Bronchial epithelial cell (primary cell): Measurements from ENCODE around the gene GLMP. TPM values are rescaled to one million over a fixed set of nuclear protein-coding genes. Genes with fewer than 3 reads are reported as not detected.
A peak's percentile ranks its signal among the peaks of the same experiment; 100 is the strongest.

Experiments
- DNase-seq: peaks from one replicate; pipeline ENCODE4 v3.0.0-alpha.2; 2010; ENCODE audit warnings: low read depth
- FAIRE-seq: peaks from 2 replicates; lab custom pipeline; 2011; peaks lifted over from hg19 to GRCh38; lab: Jason Lieb, UNC
- H3K27me3 ChIP-seq: 2 replicates; pipeline ENCODE4 v1.5.1; 2011; ENCODE audit warnings: low read length; ENCODE audit not compliant: control insufficient read depth, insufficient read depth
- H3K36me3 ChIP-seq: 2 replicates; pipeline ENCODE4 v1.5.1; 2011; ENCODE audit warnings: low read length; ENCODE audit not compliant: control insufficient read depth, insufficient read depth
- H3K4me3 ChIP-seq: 2 replicates; pipeline ENCODE4 v1.5.1; 2011; ENCODE audit warnings: mild to moderate bottlenecking, low read depth, low read length, control low read depth
- total RNA-seq: library from RNA; depleted of rRNA; stranded (reverse); fragments of >200 nt; gene quantifications from 2 replicates; pipeline ENCODE4 v1.2.1, GENCODE V29; 2014
- TF ChIP-seq, protein P1 (sequence below): IDR thresholded peaks from 2 replicates; pipeline ENCODE4 v1.5.1; 2011; ENCODE audit warnings: mild to moderate bottlenecking, moderate library complexity, low read length, control low read depth, inconsistent platforms; ENCODE audit not compliant: insufficient read depth, severe bottlenecking

The GLMP gene
- total RNA-seq, 1 donor from 2014 or later: 34.2 TPM

GRCh38 chr1:156293098-156293434 is 2.4 kb downstream of the GLMP start:
- DNase-seq (no peak), FAIRE-seq (no peak)
- peaks cover 11% of the 10 kb centered on the region for H3K36me3 ChIP-seq
- no peak overlapping the region for H3K4me3 ChIP-seq
- TF ChIP-seq, protein P1, sequence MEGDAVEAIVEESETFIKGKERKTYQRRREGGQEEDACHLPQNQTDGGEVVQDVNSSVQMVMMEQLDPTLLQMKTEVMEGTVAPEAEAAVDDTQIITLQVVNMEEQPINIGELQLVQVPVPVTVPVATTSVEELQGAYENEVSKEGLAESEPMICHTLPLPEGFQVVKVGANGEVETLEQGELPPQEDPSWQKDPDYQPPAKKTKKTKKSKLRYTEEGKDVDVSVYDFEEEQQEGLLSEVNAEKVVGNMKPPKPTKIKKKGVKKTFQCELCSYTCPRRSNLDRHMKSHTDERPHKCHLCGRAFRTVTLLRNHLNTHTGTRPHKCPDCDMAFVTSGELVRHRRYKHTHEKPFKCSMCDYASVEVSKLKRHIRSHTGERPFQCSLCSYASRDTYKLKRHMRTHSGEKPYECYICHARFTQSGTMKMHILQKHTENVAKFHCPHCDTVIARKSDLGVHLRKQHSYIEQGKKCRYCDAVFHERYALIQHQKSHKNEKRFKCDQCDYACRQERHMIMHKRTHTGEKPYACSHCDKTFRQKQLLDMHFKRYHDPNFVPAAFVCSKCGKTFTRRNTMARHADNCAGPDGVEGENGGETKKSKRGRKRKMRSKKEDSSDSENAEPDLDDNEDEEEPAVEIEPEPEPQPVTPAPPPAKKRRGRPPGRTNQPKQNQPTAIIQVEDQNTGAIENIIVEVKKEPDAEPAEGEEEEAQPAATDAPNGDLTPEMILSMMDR: no peak
- H3K27me3 ChIP-seq: no peaks in the 10 kb centered on the region

DNA sequence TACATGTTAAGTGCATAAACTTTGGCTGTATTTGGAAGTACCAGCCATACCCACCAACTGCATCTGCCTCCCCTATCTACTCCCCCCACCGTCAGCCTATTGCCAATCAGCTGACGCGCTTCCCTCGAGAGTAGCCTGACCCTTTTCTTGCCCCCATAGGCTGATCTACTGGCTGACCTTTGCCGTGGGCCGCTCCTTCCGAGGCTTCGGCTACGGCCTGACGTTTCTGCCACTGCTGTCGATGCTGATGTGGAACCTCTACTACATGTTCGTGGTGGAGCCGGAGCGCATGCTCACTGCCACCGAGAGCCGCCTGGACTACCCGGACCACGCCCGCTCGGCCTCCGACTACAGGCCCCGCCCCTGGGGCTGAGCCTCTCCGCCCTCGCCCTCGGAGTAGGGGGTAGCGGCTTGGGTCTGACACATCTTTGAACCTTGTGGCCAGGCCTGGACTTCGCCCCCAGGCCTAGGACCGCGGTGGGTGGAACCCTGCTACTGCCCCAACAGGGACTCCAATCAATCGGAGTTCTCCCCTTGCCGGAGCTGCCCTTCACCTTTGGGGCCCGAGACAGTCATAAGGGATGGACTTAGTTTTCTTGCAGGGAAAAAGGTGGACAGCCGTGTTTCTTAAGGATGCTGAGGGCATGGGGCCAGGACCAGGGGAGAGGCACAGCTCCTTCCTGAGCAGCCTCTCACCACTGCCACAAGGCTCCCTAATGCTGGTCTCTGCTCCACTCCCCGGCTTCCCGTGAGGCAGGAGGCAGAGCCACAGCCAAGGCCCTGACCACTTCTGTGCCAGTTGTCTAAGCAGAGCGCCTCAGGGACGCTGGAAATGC is 4.0 kb downstream of the GLMP start:
- FAIRE-seq (no peak), DNase-seq (peak; percentile 63)
- Histone ChIP-seq H3K27me3 (no peaks in the 10 kb centered on the region), H3K36me3 (peaks cover 12% of the 10 kb centered on the region), H3K4me3 (no peak overlapping the region)
- TF ChIP-seq, protein P1: no peak

DNA sequence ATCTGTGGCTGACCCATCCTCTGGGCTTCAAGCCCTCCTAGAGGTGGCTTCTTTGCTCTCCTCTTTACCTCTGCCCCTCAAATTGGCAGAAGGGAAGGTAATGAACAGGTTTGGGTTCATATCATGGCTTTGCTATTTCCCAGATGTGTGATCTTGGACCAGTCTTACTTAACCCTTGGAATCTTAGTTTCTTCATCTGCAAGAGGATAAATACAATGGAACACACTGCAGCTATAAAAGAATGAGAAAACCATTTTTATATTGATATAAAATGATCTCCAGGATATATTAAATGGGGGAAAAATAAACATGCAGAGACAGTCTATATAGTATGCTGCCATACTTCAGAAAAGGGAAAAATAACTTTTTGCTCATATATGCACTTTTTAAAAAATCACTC is 5.6 kb downstream of the GLMP start:
- DNase-seq: no peak
- no peak for FAIRE-seq
- Histone ChIP-seq H3K4me3 (no peak overlapping the region), H3K36me3 (peaks cover 24% of the 10 kb centered on the region), H3K27me3 (no peaks in the 10 kb centered on the region)
- TF ChIP-seq, protein P1: no peak

DNA sequence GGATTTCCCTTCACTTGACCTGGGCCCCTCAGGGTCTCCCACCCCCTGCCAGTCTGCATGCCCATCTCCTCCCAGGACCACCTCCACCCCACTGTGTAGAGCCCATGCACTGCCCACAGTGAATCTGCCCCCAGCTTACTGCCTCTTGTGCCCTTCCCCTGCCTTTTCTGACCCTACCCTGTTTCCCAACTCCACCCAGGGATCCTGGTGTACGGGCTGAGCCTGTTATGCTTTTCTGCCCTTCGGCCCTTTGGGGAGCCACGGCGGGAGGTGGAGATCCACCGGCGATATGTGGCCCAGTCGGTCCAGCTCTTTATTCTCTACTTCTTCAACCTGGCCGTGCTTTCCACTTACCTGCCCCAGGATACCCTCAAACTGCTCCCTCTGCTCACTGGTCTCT is 9.4 kb downstream of the GLMP start:
- DNase-seq (no peak), FAIRE-seq (no peak)
- TF ChIP-seq, protein P1: no peak
- H3K4me3 ChIP-seq: no peak overlapping the region
- no peaks in the 10 kb centered on the region for H3K27me3 ChIP-seq
- peaks cover 20% of the 10 kb centered on the region for H3K36me3 ChIP-seq

DNA sequence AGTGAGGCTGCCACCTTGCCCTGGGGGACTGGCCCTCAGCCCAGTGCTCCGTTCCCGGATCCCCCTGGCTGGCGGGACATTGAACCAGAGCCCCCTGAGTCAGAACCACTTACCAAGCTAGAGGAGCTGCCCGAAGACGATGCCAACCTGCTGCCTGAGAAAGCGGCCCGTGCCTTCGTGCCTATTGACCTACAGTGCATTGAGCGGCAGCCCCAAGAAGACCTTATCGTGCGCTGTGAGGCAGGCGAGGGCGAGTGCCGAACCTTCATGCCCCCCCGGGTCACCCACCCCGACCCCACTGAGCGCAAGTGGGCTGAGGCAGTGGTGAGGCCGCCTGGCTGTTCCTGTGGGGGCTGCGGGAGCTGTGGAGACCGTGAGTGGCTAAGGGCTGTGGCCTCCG is 10.0 kb downstream of the GLMP start:
- Histone ChIP-seq H3K4me3 (peak overlapping the region; percentile 52), H3K36me3 (peaks cover 20% of the 10 kb centered on the region), H3K27me3 (no peaks in the 10 kb centered on the region)
- FAIRE-seq: no peak
- DNase-seq: no peak
- TF ChIP-seq, protein P1: no peak
